Fibroblast of lung (primary cell): Measurements from ENCODE around the gene CMTM7. TPM values are rescaled to one million over a fixed set of nuclear protein-coding genes. Genes with fewer than 3 reads are reported as not detected.

ENCODE experiments used
- DNase-seq, 2 donors: peaks; one replicate each; pipeline versions ENCODE4 v3.0.0 to v3.0.0-alpha.2; 2010; ENCODE audit warnings: low read depth in 2 of 2
- H2AFZ ChIP-seq: 2 replicates; pipeline ENCODE4 v1.5.1; 2012; ENCODE audit warnings: low read length, control low read depth, inconsistent platforms
- H3K27ac ChIP-seq: 2 replicates; pipeline ENCODE4 v1.5.1; 2011; ENCODE audit warnings: low read length, control low read depth; ENCODE audit not compliant: insufficient read depth
- H3K27me3 ChIP-seq: 2 replicates; pipeline ENCODE4 v1.5.1; 2011; ENCODE audit warnings: mild to moderate bottlenecking, low read length; ENCODE audit not compliant: control insufficient read depth, insufficient read depth
- H3K36me3 ChIP-seq: 2 replicates; pipeline ENCODE4 v1.5.1; 2011; ENCODE audit warnings: low read length; ENCODE audit not compliant: control insufficient read depth, insufficient read depth
- H3K4me1 ChIP-seq: 2 replicates; pipeline ENCODE4 v1.5.1; 2011; ENCODE audit warnings: low read length; ENCODE audit not compliant: control insufficient read depth, insufficient read depth; ENCODE audit errors: extremely low read depth
- H3K4me2 ChIP-seq: 2 replicates; pipeline ENCODE4 v1.5.1; 2011; ENCODE audit warnings: low read length, control low read depth; ENCODE audit not compliant: insufficient read depth; ENCODE audit errors: extremely low read depth
- H3K4me3 ChIP-seq, 4 experiments: fragments of 200-600 bp in 1 of 4; sonication (generic) in 1 of 4; replicated peaks in 1 of 4; 2 replicates each; pipeline ENCODE4 v1.5.1; 2011 to 2016; ENCODE audit warnings: low read length in 4 of 4, low read depth in 3 of 4, mild to moderate bottlenecking in 3 of 4, control low read depth in 2 of 4, inconsistent platforms in 1 of 4, mixed read lengths in 1 of 4; ENCODE audit not compliant: insufficient read depth in 1 of 4; ENCODE audit errors: control extremely low read depth in 1 of 4
- H3K79me2 ChIP-seq: 2 replicates; pipeline ENCODE4 v1.5.1; 2012; ENCODE audit warnings: mild to moderate bottlenecking, low read length, inconsistent platforms; ENCODE audit not compliant: control insufficient read depth, insufficient read depth
- H3K9ac ChIP-seq: 2 replicates; pipeline ENCODE4 v1.5.1; 2011; ENCODE audit warnings: mild to moderate bottlenecking, low read length, control low read depth; ENCODE audit not compliant: insufficient read depth
- H3K9me3 ChIP-seq: 2 replicates; pipeline ENCODE4 v1.5.1; 2012; ENCODE audit warnings: low read depth, low read length; ENCODE audit not compliant: control insufficient read depth, insufficient read depth
- H4K20me1 ChIP-seq: 2 replicates; pipeline ENCODE4 v1.5.1; 2011; ENCODE audit warnings: low read length; ENCODE audit not compliant: control insufficient read depth, insufficient read depth; ENCODE audit errors: extremely low read depth
- CTCF ChIP-seq, 2 donors: IDR thresholded peaks in 1 of 2; conservative IDR thresholded peaks in 1 of 2; 1 replicate in 1 of 2; 2 replicates in 1 of 2; pipeline ENCODE4 v1.5.1; 2011 to 2012; ENCODE audit warnings: low read length in 2 of 2, control low read depth in 1 of 2, inconsistent platforms in 1 of 2, low read depth in 1 of 2, mild to moderate bottlenecking in 1 of 2
- EZH2 ChIP-seq: IDR thresholded peaks from 2 replicates; pipeline ENCODE4 v1.5.1; 2012; ENCODE audit warnings: low read length, control low read depth, mild to moderate bottlenecking; ENCODE audit errors: missing control alignments
- polyA plus RNA-seq, 2 donors: library from polyadenylated mRNA; depleted of rRNA in 1 of 2; stranded (reverse) in 1 of 2; unstranded in 1 of 2; fragments of >200 nt; gene quantifications; 2 replicates each; pipeline ENCODE4 v1.2.1, GENCODE V29; 2011 to 2012; ENCODE audit warnings: missing spikeins in 1 of 2
- total RNA-seq: library from RNA; depleted of rRNA; stranded (reverse); fragments of >200 nt; gene quantifications from 2 replicates; pipeline ENCODE4 v1.2.1, GENCODE V29; 2014

Gene CMTM7
- total and polyA plus RNA-seq, 2 donors (not counting 1 experiment from before 2014, with no cell fraction given), result 3.5 to 9.3 TPM

GRCh38 chr3:32376115-32376514 is 15.5 kb upstream of the CMTM7 start:
- H2AFZ ChIP-seq, result no peak overlapping the region
- no peaks in the 10 kb centered on the region for H4K20me1 ChIP-seq
- peaks cover 3% of the 10 kb centered on the region for H3K27me3 ChIP-seq
- H3K4me1 ChIP-seq, result no peaks in the 10 kb centered on the region
- H3K36me3 ChIP-seq, result no peaks in the 10 kb centered on the region
- no peaks in the 10 kb centered on the region for H3K79me2 ChIP-seq
- no peak overlapping the region for H3K9ac ChIP-seq
- TF ChIP-seq CTCF (conservative IDR thresholded peaks at IDR 0.05 in 1 of 2, IDR thresholded peaks at IDR 0.05 in 1 of 2; ENCODE audit: low read depth in 1 of 2, low read length in 2 of 2), result no peak
- TF ChIP-seq EZH2, result no peak
- no peak overlapping the region for H3K27ac ChIP-seq
- DNase-seq, result peak; percentile 57 to 72
- no peak overlapping the region for H3K4me2 ChIP-seq
- H3K9me3 ChIP-seq, result no peaks in the 10 kb centered on the region
- no peak overlapping the region for H3K4me3 ChIP-seq

GRCh38 chr3:32379831-32380500 is 11.7 kb upstream of the CMTM7 start:
- H3K36me3 ChIP-seq, result no peaks in the 10 kb centered on the region
- H3K4me2 ChIP-seq, result no peak overlapping the region
- H2AFZ ChIP-seq, result no peak overlapping the region
- peaks cover 8% of the 10 kb centered on the region for H3K27me3 ChIP-seq
- H3K9me3 ChIP-seq, result no peaks in the 10 kb centered on the region
- H3K27ac ChIP-seq, result no peak overlapping the region
- DNase-seq, result no peak
- TF ChIP-seq CTCF (conservative IDR thresholded peaks at IDR 0.05 in 1 of 2, IDR thresholded peaks at IDR 0.05 in 1 of 2; ENCODE audit: low read depth in 1 of 2, low read length in 2 of 2) (no peak), EZH2 (no peak)
- no peaks in the 10 kb centered on the region for H4K20me1 ChIP-seq
- H3K79me2 ChIP-seq, result no peaks in the 10 kb centered on the region
- H3K9ac ChIP-seq, result no peak overlapping the region
- H3K4me1 ChIP-seq, result no peaks in the 10 kb centered on the region
- no peak overlapping the region for H3K4me3 ChIP-seq

- H3K27ac ChIP-seq, result no peak overlapping the region
- H3K27me3 ChIP-seq, result peaks cover 8% of the 10 kb centered on the region
- H3K4me3 ChIP-seq, result no peak overlapping the region
- no peaks in the 10 kb centered on the region for H4K20me1 ChIP-seq
- TF ChIP-seq CTCF (conservative IDR thresholded peaks at IDR 0.05 in 1 of 2, IDR thresholded peaks at IDR 0.05 in 1 of 2; ENCODE audit: low read depth in 1 of 2, low read length in 2 of 2), result no peak
- no peak for TF ChIP-seq EZH2
- H2AFZ ChIP-seq, result no peak overlapping the region
- DNase-seq, result no peak
- no peaks in the 10 kb centered on the region for H3K36me3 ChIP-seq
- no peaks in the 10 kb centered on the region for H3K9me3 ChIP-seq
- no peak overlapping the region for H3K4me2 ChIP-seq
- H3K79me2 ChIP-seq, result no peaks in the 10 kb centered on the region
- no peaks in the 10 kb centered on the region for H3K4me1 ChIP-seq
- H3K9ac ChIP-seq, result no peak overlapping the region
Observed at GRCh38 chr3:32381922-32382321, 9.7 kb upstream of the CMTM7 start.
